GM12878 (cell line): Measurements from ENCODE around the gene CCS. TPM values are rescaled to one million over a fixed set of nuclear protein-coding genes. Genes with fewer than 3 reads are reported as not detected.

Experiments
- ATAC-seq: fragments of 200-7000 bp; cut with Tn5 transposase; 3 replicates; pipeline ENCODE4 v1.9.1; 2020; ENCODE audit warnings: mild to moderate bottlenecking, moderate library complexity
- BruUV-seq: library from RNA; stranded (reverse); fragments of 400-500 nt; replicated peaks from 2 replicates; lab custom pipeline; 2021; lab: Mats Ljungman, UMichigan
- CTCF ChIA-PET: fragments of 300-600 bp; sonication (Branson Sonifier 250); formaldehyde crosslinking; extraction: SDS; loops from one replicate; lab custom pipeline; 2021; ENCODE audit warnings: inconsistent platforms; lab: Yijun Ruan, JAX
- POLR2A ChIA-PET: fragments of 350-600 bp; formaldehyde crosslinking; extraction: SDS; loops from one replicate; lab custom pipeline; 2021; ENCODE audit warnings: inconsistent platforms; lab: Charles Lee
- RAD21 ChIA-PET: fragments of 300-600 bp; sonication (Branson Sonifier 250); formaldehyde crosslinking; loops from one replicate; lab custom pipeline; 2023; ENCODE audit warnings: antibody characterized with exemption; ENCODE audit not compliant: unreplicated experiment; lab: Charles Lee
- SMC1A ChIA-PET: fragments of 300-600 bp; sonication (Branson Sonifier 250); formaldehyde crosslinking; loops from one replicate; lab custom pipeline; 2023; ENCODE audit not compliant: unreplicated experiment, uncharacterized antibody; lab: Charles Lee
- DNase-seq: peaks from one replicate; pipeline ENCODE4 v3.0.0-alpha.2; 2011; ENCODE audit warnings: low read depth, low spot score
- FAIRE-seq: peaks from 3 replicates; lab custom pipeline; 2011; peaks lifted over from hg19 to GRCh38; lab: Jason Lieb, UNC
- H2AFZ ChIP-seq: 2 replicates; pipeline ENCODE4 v1.6.0; 2011; ENCODE audit warnings: low read depth, low read length, control low read depth; ENCODE audit not compliant: control insufficient read depth
- H3K27ac ChIP-seq: 2 replicates; pipeline ENCODE4 v1.5.1; 2011; ENCODE audit warnings: control low read depth; ENCODE audit not compliant: control insufficient read depth, insufficient read depth
- H3K27me3 ChIP-seq, 2 experiments: replicated peaks in 1 of 2; 2 replicates each; pipeline versions ENCODE4 v1.6.0 to v1.6.1; 2011; ENCODE audit warnings: low read length in 1 of 2; ENCODE audit not compliant: control insufficient read depth in 2 of 2, insufficient read depth in 2 of 2
- H3K36me3 ChIP-seq, 2 experiments: 2 replicates each; pipeline ENCODE4 v1.5.1; 2011; ENCODE audit warnings: low read length in 1 of 2; ENCODE audit not compliant: control insufficient read depth in 2 of 2, insufficient read depth in 2 of 2
- H3K4me1 ChIP-seq: 2 replicates; pipeline ENCODE4 v1.6.1; 2011; ENCODE audit warnings: mild to moderate bottlenecking, low read length, moderate library complexity, mixed read lengths; ENCODE audit not compliant: control insufficient read depth, insufficient read depth
- H3K4me2 ChIP-seq: 2 replicates; pipeline ENCODE4 v1.6.0; 2011; ENCODE audit warnings: control low read depth; ENCODE audit not compliant: control insufficient read depth, insufficient read depth
- H3K4me3 ChIP-seq: fragments of 200-600 bp; sonication (generic); 2 replicates; pipeline ENCODE4 v1.5.1; 2016
- H3K79me2 ChIP-seq: 2 replicates; pipeline ENCODE4 v1.6.0; 2011; ENCODE audit warnings: low read length; ENCODE audit not compliant: control insufficient read depth, insufficient read depth
- H3K9ac ChIP-seq: 2 replicates; pipeline ENCODE4 v1.8.0; 2011; ENCODE audit warnings: low read length, control low read depth, mixed read lengths; ENCODE audit not compliant: control insufficient read depth, insufficient read depth
- H3K9me3 ChIP-seq: replicated peaks from 3 replicates; pipeline ENCODE4 v1.5.1; 2011; ENCODE audit warnings: mild to moderate bottlenecking, low read length; ENCODE audit not compliant: control insufficient read depth, insufficient read depth
- H4K20me1 ChIP-seq: 2 replicates; pipeline ENCODE4 v1.6.0; 2011; ENCODE audit not compliant: control insufficient read depth, insufficient read depth
- ELK1 ChIP-seq: IDR thresholded peaks from 2 replicates; pipeline ENCODE4 v1.6.1; 2012; ENCODE audit warnings: low read depth, low read length, improper control_type of control experiment
- KAT2A ChIP-seq: conservative IDR thresholded peaks from 2 replicates; pipeline ENCODE4 v1.6.1; 2011; ENCODE audit warnings: low read depth, low read length; ENCODE audit not compliant: control insufficient read depth
- KDM1A ChIP-seq: fragments of 200-600 bp; sonication (generic); IDR thresholded peaks from 2 replicates; pipeline ENCODE4 v1.6.1; 2016; ENCODE audit warnings: borderline replicate concordance
- MYC ChIP-seq: IDR thresholded peaks from 2 replicates; pipeline ENCODE4 v1.6.1; 2011; ENCODE audit warnings: mild to moderate bottlenecking, low read length, moderate library complexity, inconsistent platforms; ENCODE audit not compliant: insufficient read depth, insufficient replicate concordance, insufficient read length, severe bottlenecking
- NFIC ChIP-seq: IDR thresholded peaks from 2 replicates; pipeline ENCODE4 v1.6.1; 2012; ENCODE audit warnings: low read depth, mild to moderate bottlenecking, inconsistent platforms, low read length, moderate library complexity
- PBX3 ChIP-seq: IDR thresholded peaks from 2 replicates; pipeline ENCODE4 v1.6.1; 2011; ENCODE audit warnings: mild to moderate bottlenecking, low read depth, low read length, moderate library complexity; ENCODE audit not compliant: insufficient replicate concordance
- STAT1 ChIP-seq: fragments of 450-650 bp; conservative IDR thresholded peaks from 2 replicates; pipeline ENCODE4 v1.6.1; 2014; ENCODE audit warnings: antibody characterized with exemption, mild to moderate bottlenecking
- YY1 ChIP-seq: IDR thresholded peaks from 2 replicates; pipeline ENCODE4 v1.6.1; 2011; ENCODE audit warnings: low read depth, mild to moderate bottlenecking, low read length
- ZNF274 ChIP-seq: IDR thresholded peaks from one replicate; pipeline ENCODE4 v1.8.0; 2011; ENCODE audit not compliant: insufficient read length, insufficient read depth
- WGBS: methylation state at CpG from one replicate; pipeline ENCODE4 v1.1.6; 2016; ENCODE audit warnings: low lambda C conversion rate; ENCODE audit not compliant: insufficient replicate concordance, insufficient coverage; ENCODE audit errors: missing lambda C conversion rate; 5-methylcytosine and 5-hydroxymethylcytosine counted together
- in situ Hi-C: fragments of 300-500 bp; cut with MboI; formaldehyde crosslinking; loops from 9 replicates; pipeline ENCODE4 v1.14.3; 2018; ENCODE audit warnings: mixed read lengths
- intact Hi-C: fragments of 100-400 bp; cut with micrococcal nuclease; formaldehyde crosslinking; loops from one replicate; pipeline ENCODE4 v1.14.2; 2022; ENCODE audit not compliant: unreplicated experiment
- polyA plus RNA-seq, 11 experiments: library from polyadenylated mRNA; depleted of rRNA in 4 of 11; unstranded in 6 of 11; stranded (reverse) in 5 of 11; fragments of >200 nt; fragmentation: Nextera tagmentation in 4 of 11; fragmentation: Illumina TruSeq in 1 of 11; extraction: Ambion mirVana in 4 of 11; extraction: Trizol in 1 of 11; gene quantifications; 1 replicate in 1 of 11; 2 replicates in 10 of 11; pipeline versions ENCODE4 v1.2.1 to v1.2.3, GENCODE V29; 2011 to 2016; ENCODE audit warnings: inconsistent platforms in 2 of 11, missing spikeins in 2 of 11, low read depth in 1 of 11
- total RNA-seq, 4 experiments: library from RNA; depleted of rRNA in 3 of 4; stranded (reverse); fragments of >200 nt in 3 of 4; fragmentation: Illumina TruSeq in 1 of 4; extraction: Trizol in 1 of 4; gene quantifications; 2 replicates each; pipeline versions ENCODE4 v1.2.1 to v1.2.3, GENCODE V29; 2013 to 2021
- TF ChIP-seq, protein P1 (sequence below): IDR thresholded peaks from 2 replicates; pipeline ENCODE4 v1.6.1; 2012; ENCODE audit warnings: improper control_type of control experiment, low read depth, low read length; ENCODE audit not compliant: insufficient replicate concordance
- TF ChIP-seq, protein P2 (sequence below): IDR thresholded peaks from 2 replicates; pipeline ENCODE4 v1.6.1; 2012; ENCODE audit warnings: low read depth, low read length, improper control_type of control experiment

Gene CCS
- total and polyA plus RNA-seq, 10 of the 15 experiments (the other 5 are each of a cell fraction or from before 2014, with no cell fraction given) = 1.5 to 44.2 (median 30.6) TPM

GRCh38 chr11:66570850-66571180 is 22.2 kb upstream of the CCS start (continued):
- TF ChIP-seq, protein P1, sequence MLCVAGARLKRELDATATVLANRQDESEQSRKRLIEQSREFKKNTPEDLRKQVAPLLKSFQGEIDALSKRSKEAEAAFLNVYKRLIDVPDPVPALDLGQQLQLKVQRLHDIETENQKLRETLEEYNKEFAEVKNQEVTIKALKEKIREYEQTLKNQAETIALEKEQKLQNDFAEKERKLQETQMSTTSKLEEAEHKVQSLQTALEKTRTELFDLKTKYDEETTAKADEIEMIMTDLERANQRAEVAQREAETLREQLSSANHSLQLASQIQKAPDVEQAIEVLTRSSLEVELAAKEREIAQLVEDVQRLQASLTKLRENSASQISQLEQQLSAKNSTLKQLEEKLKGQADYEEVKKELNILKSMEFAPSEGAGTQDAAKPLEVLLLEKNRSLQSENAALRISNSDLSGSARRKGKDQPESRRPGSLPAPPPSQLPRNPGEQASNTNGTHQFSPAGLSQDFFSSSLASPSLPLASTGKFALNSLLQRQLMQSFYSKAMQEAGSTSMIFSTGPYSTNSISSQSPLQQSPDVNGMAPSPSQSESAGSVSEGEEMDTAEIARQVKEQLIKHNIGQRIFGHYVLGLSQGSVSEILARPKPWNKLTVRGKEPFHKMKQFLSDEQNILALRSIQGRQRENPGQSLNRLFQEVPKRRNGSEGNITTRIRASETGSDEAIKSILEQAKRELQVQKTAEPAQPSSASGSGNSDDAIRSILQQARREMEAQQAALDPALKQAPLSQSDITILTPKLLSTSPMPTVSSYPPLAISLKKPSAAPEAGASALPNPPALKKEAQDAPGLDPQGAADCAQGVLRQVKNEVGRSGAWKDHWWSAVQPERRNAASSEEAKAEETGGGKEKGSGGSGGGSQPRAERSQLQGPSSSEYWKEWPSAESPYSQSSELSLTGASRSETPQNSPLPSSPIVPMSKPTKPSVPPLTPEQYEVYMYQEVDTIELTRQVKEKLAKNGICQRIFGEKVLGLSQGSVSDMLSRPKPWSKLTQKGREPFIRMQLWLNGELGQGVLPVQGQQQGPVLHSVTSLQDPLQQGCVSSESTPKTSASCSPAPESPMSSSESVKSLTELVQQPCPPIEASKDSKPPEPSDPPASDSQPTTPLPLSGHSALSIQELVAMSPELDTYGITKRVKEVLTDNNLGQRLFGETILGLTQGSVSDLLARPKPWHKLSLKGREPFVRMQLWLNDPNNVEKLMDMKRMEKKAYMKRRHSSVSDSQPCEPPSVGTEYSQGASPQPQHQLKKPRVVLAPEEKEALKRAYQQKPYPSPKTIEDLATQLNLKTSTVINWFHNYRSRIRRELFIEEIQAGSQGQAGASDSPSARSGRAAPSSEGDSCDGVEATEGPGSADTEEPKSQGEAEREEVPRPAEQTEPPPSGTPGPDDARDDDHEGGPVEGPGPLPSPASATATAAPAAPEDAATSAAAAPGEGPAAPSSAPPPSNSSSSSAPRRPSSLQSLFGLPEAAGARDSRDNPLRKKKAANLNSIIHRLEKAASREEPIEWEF = no peak
- TF ChIP-seq KDM1A (no peak), KAT2A (no peak), YY1 (no peak)

DNA sequence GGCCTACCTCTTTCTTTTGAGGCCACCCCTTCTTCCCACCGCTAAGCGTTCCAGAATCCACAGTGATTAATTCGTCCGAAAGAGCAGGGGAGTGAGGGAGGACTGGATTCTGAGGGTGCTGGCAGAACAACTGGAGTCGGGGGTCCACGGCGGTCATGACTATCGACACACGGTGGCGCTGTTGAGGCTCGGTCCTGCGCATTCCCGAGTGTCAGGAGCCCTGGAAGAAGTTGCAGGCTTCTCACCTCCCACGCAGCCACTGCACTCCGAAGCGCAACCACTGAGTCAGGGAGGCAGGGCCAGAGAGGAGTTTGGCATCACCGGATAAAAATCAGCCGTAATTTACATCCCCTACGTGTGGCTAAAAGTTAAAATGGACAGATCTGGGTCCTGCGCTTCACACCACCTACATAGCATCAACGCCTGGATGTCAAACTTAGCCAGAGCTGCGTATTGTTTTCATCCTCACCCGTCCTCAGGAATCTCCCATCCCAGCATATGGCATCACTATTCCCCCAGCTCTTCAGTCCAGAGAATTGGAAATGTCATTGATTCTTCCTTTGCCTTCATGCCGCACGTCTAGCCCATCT is 13.9 kb upstream of the CCS start:
- POLR2A ChIA-PET = interaction anchor here (1.2 kb wide), 1 partner anchor 100 kb away, joined by 7 read pairs; no protein-coding TSS in a partner anchor
- no peak for TF ChIP-seq NFIC
- TF ChIP-seq MYC = no peak
- no peak for TF ChIP-seq ELK1
- no peak for TF ChIP-seq ZNF274
- TF ChIP-seq PBX3 = no peak
- TF ChIP-seq KAT2A = no peak
- TF ChIP-seq, protein P2, sequence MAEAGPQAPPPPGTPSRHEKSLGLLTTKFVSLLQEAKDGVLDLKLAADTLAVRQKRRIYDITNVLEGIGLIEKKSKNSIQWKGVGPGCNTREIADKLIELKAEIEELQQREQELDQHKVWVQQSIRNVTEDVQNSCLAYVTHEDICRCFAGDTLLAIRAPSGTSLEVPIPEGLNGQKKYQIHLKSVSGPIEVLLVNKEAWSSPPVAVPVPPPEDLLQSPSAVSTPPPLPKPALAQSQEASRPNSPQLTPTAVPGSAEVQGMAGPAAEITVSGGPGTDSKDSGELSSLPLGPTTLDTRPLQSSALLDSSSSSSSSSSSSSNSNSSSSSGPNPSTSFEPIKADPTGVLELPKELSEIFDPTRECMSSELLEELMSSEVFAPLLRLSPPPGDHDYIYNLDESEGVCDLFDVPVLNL = no peak
- TF ChIP-seq STAT1 = no peak

More for the DNA sequence above, 13.9 kb upstream of the CCS start:
- Histone ChIP-seq H3K9ac (no peak overlapping the region), H3K27me3 (no peaks in the 10 kb centered on the region), H3K27ac (no peak overlapping the region), H3K79me2 (no peaks in the 10 kb centered on the region), H2AFZ (no peak overlapping the region; the same call in 1 of the 2 replicates), H3K4me1 (no peaks in the 10 kb centered on the region; the same call in 1 of the 2 replicates), H4K20me1 (no peaks in the 10 kb centered on the region), H3K4me3 (no peak overlapping the region), H3K4me2 (no peak overlapping the region), H3K9me3 (peaks cover 2% of the 10 kb centered on the region; the same call in 1 of the 3 replicates), H3K36me3 (no peaks in the 10 kb centered on the region)
- RAD21 ChIA-PET = interaction anchor here (1.0 to 3.6 kb wide), 2 partner anchors 34 to 99 kb away, joined by 3 to 74 read pairs; partner anchors contain the start of gene RBM4B
- CTCF ChIA-PET = interaction anchor here (0.6 to 8.3 kb wide), 17 partner anchors 12 to 263 kb away, joined by 3 to 166 read pairs (median 5); partner anchors contain the start of genes CCDC87, CCS, MRPL11 and RBM14
- SMC1A ChIA-PET = interaction anchor here (0.7 to 5.7 kb wide), 10 partner anchors 21 to 101 kb away, joined by 3 to 74 read pairs (median 4); partner anchors contain the start of genes ACTN3, RBM4, RBM4B and ZDHHC24
- 18% methylated on average over 25 of the region's 25 CpGs for WGBS
- no TSS peak for BruUV-seq
- in situ Hi-C loops (loop anchor here (5.0 kb wide), 1 partner anchor 253 kb away; no protein-coding TSS in a partner anchor), intact Hi-C loops (loop anchor here (1.0 to 10.0 kb wide), 2 partner anchors 99 to 256 kb away; no protein-coding TSS in a partner anchor)
- ATAC-seq = peak; percentile 91
- DNase-seq = no peak
- peak; percentile 38 for FAIRE-seq
